ENCODE results near the gene SPTLC2. TPM values are rescaled to one million over a fixed set of nuclear protein-coding genes. Genes with fewer than 3 reads are reported as not detected.
"Not testable (repeated sequence)": the region's sequence is repeated elsewhere in the genome, so short reads cannot be mapped to it uniquely, and the experiment has no call there.

The SPTLC2 gene
- total RNA-seq, 6 experiments from 2014 or later, result 51.2 to 59.2 (median 52.3) TPM

GRCh38 chr14:77590845-77591485 is 25.5 kb downstream of the SPTLC2 start:
- no peak for DNase-seq
- peaks cover 44% of the 10 kb centered on the region for H3K4me1 Mint-ChIP-seq (ENCODE audit: low read depth)
- H3K36me3 Mint-ChIP-seq (ENCODE audit: low read depth), result peaks cover 45% of the 10 kb centered on the region
- no peak overlapping the region for H3K4me3 Mint-ChIP-seq
- TF ChIP-seq, protein P1, sequence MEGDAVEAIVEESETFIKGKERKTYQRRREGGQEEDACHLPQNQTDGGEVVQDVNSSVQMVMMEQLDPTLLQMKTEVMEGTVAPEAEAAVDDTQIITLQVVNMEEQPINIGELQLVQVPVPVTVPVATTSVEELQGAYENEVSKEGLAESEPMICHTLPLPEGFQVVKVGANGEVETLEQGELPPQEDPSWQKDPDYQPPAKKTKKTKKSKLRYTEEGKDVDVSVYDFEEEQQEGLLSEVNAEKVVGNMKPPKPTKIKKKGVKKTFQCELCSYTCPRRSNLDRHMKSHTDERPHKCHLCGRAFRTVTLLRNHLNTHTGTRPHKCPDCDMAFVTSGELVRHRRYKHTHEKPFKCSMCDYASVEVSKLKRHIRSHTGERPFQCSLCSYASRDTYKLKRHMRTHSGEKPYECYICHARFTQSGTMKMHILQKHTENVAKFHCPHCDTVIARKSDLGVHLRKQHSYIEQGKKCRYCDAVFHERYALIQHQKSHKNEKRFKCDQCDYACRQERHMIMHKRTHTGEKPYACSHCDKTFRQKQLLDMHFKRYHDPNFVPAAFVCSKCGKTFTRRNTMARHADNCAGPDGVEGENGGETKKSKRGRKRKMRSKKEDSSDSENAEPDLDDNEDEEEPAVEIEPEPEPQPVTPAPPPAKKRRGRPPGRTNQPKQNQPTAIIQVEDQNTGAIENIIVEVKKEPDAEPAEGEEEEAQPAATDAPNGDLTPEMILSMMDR (IDR thresholded peaks at IDR 0.05), result no peak
- no peak overlapping the region for H3K27ac Mint-ChIP-seq
- peaks cover 1% of the 10 kb centered on the region; the same call in 1 of the 2 replicates for H3K27me3 Mint-ChIP-seq (ENCODE audit: insufficient read depth)
- no peaks in the 10 kb centered on the region for H3K9me3 Mint-ChIP-seq

- peaks cover 41% of the 10 kb centered on the region for H3K4me1 Mint-ChIP-seq (ENCODE audit: low read depth)
- H3K27me3 Mint-ChIP-seq (ENCODE audit: insufficient read depth), result no peaks in the 10 kb centered on the region
- no peak overlapping the region for H3K27ac Mint-ChIP-seq
These were observed 27.3 kb downstream of the SPTLC2 start for GRCh38 chr14:77589099-77589498.

DNA sequence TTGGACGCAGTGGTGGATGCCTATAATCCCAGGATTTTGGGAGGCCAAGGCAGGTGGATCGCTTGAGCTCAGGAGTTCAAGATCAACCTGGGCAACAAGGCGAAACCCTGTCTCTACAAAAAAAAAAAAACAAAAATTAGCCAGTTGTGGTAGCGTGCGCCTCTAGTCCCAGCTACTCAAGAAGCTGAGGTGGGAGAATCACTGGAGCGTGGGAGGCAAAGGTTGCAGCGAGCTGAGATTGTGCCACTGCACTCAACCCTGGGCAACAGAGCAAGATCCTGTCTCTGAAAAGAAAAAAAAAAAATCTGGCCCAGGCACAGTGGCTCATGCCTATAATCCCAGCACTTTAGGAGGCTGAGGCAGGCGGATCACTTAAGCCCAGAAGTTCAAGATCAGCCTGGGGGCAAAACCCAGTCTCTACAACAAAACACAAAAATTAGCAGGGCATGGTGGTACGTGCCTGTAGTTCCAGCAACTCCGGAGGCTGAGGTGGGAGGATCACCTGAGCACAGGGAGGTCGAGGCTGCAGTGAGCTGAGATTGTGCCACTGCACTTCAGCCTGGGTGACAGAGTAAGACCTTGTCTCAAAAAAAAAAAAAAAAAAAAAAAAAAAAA is 27.9 kb downstream of the SPTLC2 start:
- not testable (repeated sequence) for H3K27me3 Mint-ChIP-seq (ENCODE audit: insufficient read depth); H3K4me3 Mint-ChIP-seq; H3K9me3 Mint-ChIP-seq; DNase-seq; H3K27ac Mint-ChIP-seq
- Mint-ChIP-seq H3K36me3 (ENCODE audit: low read depth) (peaks cover 32% of the 10 kb centered on the region), H3K4me1 (ENCODE audit: low read depth) (peaks cover 41% of the 10 kb centered on the region)

More at GRCh38 chr14:77589099-77589498, 27.3 kb downstream of the SPTLC2 start:
- TF ChIP-seq, protein P1 (IDR thresholded peaks at IDR 0.05), result no peak
- Mint-ChIP-seq H3K4me3 (no peak overlapping the region), H3K9me3 (no peaks in the 10 kb centered on the region), H3K36me3 (ENCODE audit: low read depth) (peaks cover 32% of the 10 kb centered on the region)
- DNase-seq, result no peak

GRCh38 chr14:77585385-77585784 is 31.1 kb downstream of the SPTLC2 start:
- H3K27ac Mint-ChIP-seq, result no peak overlapping the region
- TF ChIP-seq, protein P1 (IDR thresholded peaks at IDR 0.05), result no peak
- no peak for DNase-seq

DNA sequence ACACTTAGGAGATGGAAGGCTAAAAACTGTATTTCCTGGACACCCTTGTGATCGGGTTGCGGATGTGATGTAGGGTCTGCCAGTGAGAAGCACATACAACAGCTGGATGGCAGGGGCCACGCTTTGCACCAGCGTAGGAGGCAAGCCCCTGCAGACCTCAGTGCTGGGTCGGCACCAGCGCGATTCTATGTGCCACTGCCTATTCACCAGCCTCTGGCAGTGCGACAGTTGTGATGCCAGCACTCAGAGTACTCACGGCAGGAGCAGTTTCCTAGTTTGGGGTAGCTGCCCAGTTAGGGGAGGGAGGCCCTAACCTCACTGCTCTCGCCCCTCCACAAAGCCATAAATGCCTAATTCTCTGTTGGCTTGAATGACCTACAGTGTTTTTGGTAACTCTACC is 31.6 kb downstream of the SPTLC2 start:
- H3K9me3 Mint-ChIP-seq, result no peaks in the 10 kb centered on the region
- peak overlapping the region; percentile 4; the same call in 1 of the 2 replicates for H3K27ac Mint-ChIP-seq
- H3K4me3 Mint-ChIP-seq, result no peak overlapping the region
- TF ChIP-seq, protein P1 (IDR thresholded peaks at IDR 0.05), result no peak
- no peaks in the 10 kb centered on the region for H3K27me3 Mint-ChIP-seq (ENCODE audit: insufficient read depth)
- H3K36me3 Mint-ChIP-seq (ENCODE audit: low read depth), result peaks cover 12% of the 10 kb centered on the region
- H3K4me1 Mint-ChIP-seq (ENCODE audit: low read depth), result peaks cover 53% of the 10 kb centered on the region
- DNase-seq, result no peak

More at GRCh38 chr14:77585385-77585784, 31.1 kb downstream of the SPTLC2 start:
- peaks cover 49% of the 10 kb centered on the region for H3K4me1 Mint-ChIP-seq (ENCODE audit: low read depth)
- no peaks in the 10 kb centered on the region for H3K27me3 Mint-ChIP-seq (ENCODE audit: insufficient read depth)
- no peak overlapping the region for H3K4me3 Mint-ChIP-seq
- peaks cover 12% of the 10 kb centered on the region for H3K36me3 Mint-ChIP-seq (ENCODE audit: low read depth)
- no peaks in the 10 kb centered on the region for H3K9me3 Mint-ChIP-seq

DNA sequence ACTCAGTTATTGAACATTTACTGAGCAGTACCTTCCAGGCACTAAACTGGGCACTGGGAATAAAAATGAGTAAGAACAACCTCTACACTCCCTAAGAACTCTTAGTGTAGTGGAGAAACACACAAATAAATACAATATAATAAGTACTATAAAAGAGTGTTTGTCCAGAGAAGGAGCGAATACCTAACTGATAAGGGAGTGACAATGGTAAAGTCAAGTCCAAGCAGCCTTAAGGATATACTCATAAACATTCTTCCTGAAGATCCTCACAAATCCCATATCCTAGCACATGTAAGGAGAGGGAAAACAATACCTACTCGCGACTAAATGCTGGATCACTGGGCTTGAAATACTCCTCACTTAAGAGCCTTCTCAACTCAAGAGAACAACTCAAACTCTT is 32.8 kb downstream of the SPTLC2 start:
- Mint-ChIP-seq H3K27me3 (ENCODE audit: insufficient read depth) (no peaks in the 10 kb centered on the region), H3K4me1 (ENCODE audit: low read depth) (peaks cover 65% of the 10 kb centered on the region), H3K4me3 (no peak overlapping the region), H3K9me3 (no peaks in the 10 kb centered on the region), H3K27ac (peak overlapping the region; percentile 3; the same call in 1 of the 2 replicates), H3K36me3 (ENCODE audit: low read depth) (peaks cover 12% of the 10 kb centered on the region)
- TF ChIP-seq, protein P1 (IDR thresholded peaks at IDR 0.05), result no peak
- no peak for DNase-seq
